Hematopoietic multipotent progenitor cell treated with erythropoietin and hydrocortisone succinate and interleukin-3 and kit ligand, for 15 days (in vitro differentiated cells): Measurements from ENCODE around the gene SHROOM3.
"Not testable (repeated sequence)": the region's sequence is repeated elsewhere in the genome, so short reads cannot be mapped to it uniquely, and the experiment has no call there.

Experiments used
- DNase-seq: peaks from one replicate; pipeline ENCODE4 v3.0.0-alpha.2; 2015; ENCODE audit warnings: low spot score

The SHROOM3 gene

GRCh38 chr4:76445911-76446310, 10.9 kb downstream of the SHROOM3 start:
- no peak for DNase-seq

GRCh38 chr4:76447393-76447851, 12.4 kb downstream of the SHROOM3 start:
- DNase-seq, result no peak

GRCh38 chr4:76448211-76448610, 13.2 kb downstream of the SHROOM3 start:
- DNase-seq, result no peak

GRCh38 chr4:76449362-76449767, 14.3 kb downstream of the SHROOM3 start:
- no peak for DNase-seq

DNA sequence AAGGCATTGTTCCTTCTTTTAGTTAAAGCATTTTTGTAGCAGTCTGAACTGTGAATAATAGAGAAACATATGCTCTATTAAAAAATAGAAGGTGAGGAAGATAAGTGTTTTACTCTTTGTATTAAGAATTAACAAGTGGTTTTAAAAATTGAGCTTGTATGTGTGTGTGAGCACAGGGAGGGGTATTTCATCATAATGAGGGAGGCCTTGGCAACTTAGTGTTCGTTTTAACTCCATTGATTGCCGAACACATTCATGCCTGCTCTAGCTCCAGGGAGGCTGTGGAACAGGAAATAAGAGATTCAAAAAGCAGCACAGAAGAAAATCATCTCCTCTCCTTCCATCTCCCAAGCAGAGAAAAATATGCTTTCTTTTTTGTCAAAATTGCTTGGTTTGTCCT, 14.8 kb downstream of the SHROOM3 start:
- no peak for DNase-seq

GRCh38 chr4:76453232-76453631, 18.2 kb downstream of the SHROOM3 start:
- no peak for DNase-seq

- not testable (repeated sequence) for DNase-seq
These were observed 19.0 kb downstream of the SHROOM3 start for GRCh38 chr4:76454073-76454472.

DNA sequence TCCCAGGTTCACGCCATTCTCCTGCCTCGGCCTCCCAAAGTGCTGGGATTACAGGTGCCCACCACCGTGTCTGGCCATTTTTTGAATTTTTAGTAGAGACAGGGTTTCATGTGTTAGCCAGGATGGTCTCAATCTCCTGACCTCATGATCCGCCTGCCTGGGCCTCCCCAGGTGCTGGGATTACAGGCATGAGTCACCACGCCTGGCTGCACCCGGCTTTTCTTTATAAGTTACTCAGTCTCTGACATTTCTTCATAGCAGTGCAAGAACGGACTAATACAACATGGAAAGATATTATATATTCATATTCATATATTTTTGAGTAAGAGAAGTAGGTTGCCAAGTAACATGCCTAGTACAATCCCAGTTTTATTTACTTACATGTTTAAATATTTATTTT, 22.9 kb downstream of the SHROOM3 start:
- DNase-seq, result no peak

DNA sequence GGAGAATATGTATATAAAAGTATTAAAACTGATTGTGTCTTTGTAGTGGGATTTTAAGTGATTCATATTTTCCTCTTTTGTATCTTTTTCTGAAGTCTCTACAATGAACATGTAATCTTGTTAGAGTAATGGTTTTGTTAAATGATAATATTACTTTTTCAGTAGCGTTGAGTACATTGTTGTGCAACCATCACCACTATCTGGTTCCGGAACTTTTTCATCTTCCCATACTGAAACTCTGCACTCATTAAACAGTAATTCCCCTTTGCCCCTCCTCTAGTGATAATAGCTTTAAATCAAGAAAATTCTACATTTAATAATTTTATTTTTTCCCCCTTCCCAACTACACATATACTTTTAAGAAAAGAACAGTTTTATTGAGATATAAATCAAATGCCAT, 23.3 kb downstream of the SHROOM3 start:
- no peak for DNase-seq

GRCh38 chr4:76458825-76459224, 23.8 kb downstream of the SHROOM3 start:
- no peak for DNase-seq

GRCh38 chr4:76459291-76459723, 24.3 kb downstream of the SHROOM3 start:
- no peak for DNase-seq

- no peak for DNase-seq
These were observed 28.5 kb downstream of the SHROOM3 start for GRCh38 chr4:76463568-76463967.

DNA sequence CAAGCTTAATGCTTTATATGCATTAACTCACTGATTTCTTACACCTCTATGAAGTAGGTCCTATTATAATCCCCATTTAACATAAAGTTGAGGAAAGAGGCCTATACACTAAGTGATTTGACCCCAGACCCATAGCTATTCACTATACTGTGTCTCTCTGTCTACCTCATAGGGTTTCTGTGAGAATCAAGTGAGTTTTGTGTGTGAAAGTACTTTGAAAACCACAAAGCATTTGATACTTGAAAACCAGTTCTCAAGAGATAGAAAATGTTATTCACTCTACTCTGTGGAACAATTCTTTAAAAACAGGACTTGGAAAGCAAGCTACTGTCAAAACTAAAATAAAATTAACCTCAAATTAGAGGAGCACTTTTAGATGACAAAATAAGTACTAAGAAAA, 35.0 kb downstream of the SHROOM3 start:
- DNase-seq, result no peak

DNA sequence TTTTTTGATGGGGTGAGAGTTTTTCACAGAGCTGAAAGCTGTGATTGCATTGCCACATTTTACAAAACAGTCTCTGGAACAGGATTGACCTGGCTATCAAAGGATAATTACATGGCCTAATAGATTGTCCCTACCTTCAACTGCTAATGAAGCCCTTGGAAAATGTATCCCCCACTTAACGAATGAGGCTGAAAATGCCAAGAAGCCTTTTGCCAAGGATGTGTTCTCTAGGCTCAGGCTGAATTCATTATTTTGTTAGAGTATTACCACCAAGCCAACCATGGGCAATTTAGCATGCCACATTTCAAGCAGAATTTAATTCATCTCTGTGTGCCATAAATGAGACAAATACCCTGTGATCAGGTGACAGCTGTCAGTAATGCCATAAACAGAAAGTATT, 35.5 kb downstream of the SHROOM3 start:
- DNase-seq, result no peak

DNA sequence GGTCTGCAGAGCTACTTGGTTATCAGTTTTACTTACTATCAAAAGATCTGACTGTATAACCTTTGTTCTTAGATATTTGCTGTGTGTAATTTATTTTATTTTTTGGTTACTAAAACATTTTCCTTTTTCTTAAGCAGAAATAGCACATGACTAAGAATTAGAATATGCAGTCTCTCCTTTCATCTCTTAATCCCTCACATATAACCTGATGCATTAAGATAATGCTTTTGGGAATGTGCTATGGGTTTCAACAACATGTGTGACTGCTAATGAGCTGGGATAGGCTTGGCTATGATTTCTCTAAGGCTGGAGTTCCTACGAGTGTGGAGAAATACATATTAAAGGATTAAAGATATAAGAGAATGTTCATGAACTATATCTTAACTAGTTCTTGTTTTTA, 41.5 kb downstream of the SHROOM3 start:
- no peak for DNase-seq

DNA sequence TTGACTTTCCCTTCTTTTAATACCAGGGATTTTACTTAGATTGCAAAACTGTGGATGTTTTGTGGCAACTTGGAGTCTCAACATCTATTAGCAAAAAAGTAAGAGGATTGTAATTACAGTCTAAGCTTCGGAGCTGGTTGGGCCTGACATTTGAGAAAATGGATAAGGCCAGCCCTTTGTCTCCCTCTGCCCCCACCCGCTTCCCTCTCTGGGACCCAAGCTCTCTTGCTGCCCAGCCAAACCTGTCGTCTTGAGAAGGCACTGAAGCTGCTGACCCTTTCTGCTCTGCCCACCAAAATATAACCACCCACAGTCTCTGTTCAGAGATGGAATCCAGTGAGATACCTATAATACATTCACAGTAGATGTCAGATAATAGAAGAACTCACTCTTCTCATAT, 49.6 kb downstream of the SHROOM3 start:
- DNase-seq, result no peak

GRCh38 chr4:76485450-76485849, 50.4 kb downstream of the SHROOM3 start:
- DNase-seq, result no peak

GRCh38 chr4:76486588-76487276, 51.7 kb downstream of the SHROOM3 start:
- DNase-seq, result no peak

- DNase-seq, result no peak
These were observed 52.6 kb downstream of the SHROOM3 start for GRCh38 chr4:76487621-76488020.

- DNase-seq, result no peak
These were observed 53.4 kb downstream of the SHROOM3 start for GRCh38 chr4:76488455-76488854.

DNA sequence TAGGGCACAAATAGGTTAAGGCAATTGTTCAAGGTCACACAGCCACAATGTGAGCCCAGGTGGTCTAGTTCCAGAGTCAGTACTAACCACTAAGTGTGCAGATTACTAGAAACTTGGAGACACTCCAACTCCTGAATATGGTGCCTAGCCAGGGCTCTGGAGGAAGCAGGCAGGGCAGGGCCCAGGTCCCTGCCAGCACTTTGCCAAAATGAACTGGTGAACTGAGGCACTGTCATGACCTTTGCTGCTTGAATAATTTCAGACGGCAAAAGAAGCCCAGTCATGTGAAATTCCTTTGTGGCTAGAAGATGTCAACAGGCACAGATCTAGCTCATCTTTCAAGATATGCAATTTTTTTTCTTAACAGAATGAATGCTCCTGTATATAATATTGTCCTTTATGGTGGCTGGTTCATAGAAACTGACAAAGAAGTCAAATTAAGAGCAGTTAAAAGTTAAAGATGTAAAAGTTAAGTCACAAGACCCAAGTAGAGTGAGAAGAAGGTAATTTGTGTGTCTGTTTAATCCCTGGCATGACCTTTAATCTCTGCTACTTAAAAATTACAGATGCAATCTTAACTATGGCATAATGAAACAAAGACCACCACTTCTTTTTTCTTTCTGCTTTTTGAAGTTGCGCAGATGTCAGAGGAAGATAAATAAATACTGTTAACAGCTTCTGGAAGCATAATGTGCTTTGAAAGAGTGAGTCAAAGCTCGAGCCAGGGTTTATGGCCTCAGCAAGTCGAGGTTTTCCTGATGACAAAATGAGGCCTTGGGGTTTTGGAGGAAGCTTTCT, 54.1 kb downstream of the SHROOM3 start:
- DNase-seq, result no peak

- DNase-seq, result no peak
These were observed 54.7 kb downstream of the SHROOM3 start for GRCh38 chr4:76489686-76490161.

DNA sequence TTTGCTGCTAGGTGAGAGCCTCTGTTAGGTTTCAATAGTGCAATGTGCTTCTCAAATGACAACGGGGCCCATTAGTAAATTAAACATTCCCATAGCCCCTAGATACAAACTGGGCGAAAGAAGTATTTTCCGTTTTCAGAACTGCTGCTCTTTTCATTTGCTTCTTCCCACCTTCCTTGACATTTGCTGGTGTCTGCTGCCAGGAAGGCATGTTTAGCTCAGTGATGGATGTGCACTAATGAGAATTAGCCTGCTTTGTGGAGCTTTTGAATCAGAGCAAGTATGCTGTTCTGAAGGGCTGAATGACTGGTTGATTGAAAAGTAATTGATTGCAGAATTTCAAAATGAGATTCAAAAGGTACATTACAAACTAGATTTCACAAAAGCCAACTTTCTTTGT, 57.0 kb downstream of the SHROOM3 start:
- no peak for DNase-seq
